Vagina (tissue), 2 donors: ENCODE results near the gene RAB20. TPM values are rescaled to one million over a fixed set of nuclear protein-coding genes. Genes with fewer than 3 reads are reported as not detected.
A peak's percentile ranks its signal among the peaks of the same experiment; 100 is the strongest.

Source experiments
- DNase-seq, 2 donors: peaks; one replicate each; pipeline ENCODE4 v3.0.0-alpha.2; 2017; ENCODE audit errors: extremely low spot score in 2 of 2
- H3K27ac ChIP-seq: fragments of 200-600 bp; sonication (generic); one replicate; pipeline ENCODE4 v1.5.1; 2019
- H3K27me3 ChIP-seq: fragments of 200-600 bp; sonication (generic); one replicate; pipeline ENCODE4 v1.5.1; 2019
- H3K36me3 ChIP-seq, 2 donors: fragments of 200-600 bp; sonication (generic); one replicate each; pipeline ENCODE4 v1.5.1; 2017 to 2019
- H3K4me1 ChIP-seq: fragments of 200-600 bp; sonication (generic); one replicate; pipeline ENCODE4 v1.5.1; 2019
- H3K4me3 ChIP-seq, 2 donors: fragments of 200-600 bp; sonication (generic); 1 replicate in 1 of 2; 2 replicates in 1 of 2; pipeline ENCODE4 v1.5.1; 2016 to 2019
- H3K9me3 ChIP-seq: fragments of 200-600 bp; sonication (generic); one replicate; pipeline ENCODE4 v1.5.1; 2019
- CTCF ChIP-seq, 3 experiments: fragments of 450-650 bp in 2 of 3; fragments of 200-600 bp in 1 of 3; sonication (generic) in 1 of 3; IDR thresholded peaks; one replicate each; pipeline ENCODE4 v1.5.1; 2017 to 2019; ENCODE audit warnings: antibody characterized with exemption in 3 of 3, mild to moderate bottlenecking in 2 of 3, moderate library complexity in 2 of 3
- POLR2A ChIP-seq, 2 donors: fragments of 450-650 bp; IDR thresholded peaks; one replicate each; pipeline ENCODE4 v1.6.1; 2017; ENCODE audit warnings: antibody characterized with exemption in 2 of 2, mild to moderate bottlenecking in 2 of 2, moderate library complexity in 2 of 2
- POLR2AphosphoS5 ChIP-seq, 2 donors: sonication (generic); formaldehyde crosslinking; IDR thresholded peaks; one replicate each; pipeline ENCODE4 v1.9.0; 2017; ENCODE audit warnings: antibody characterized with exemption in 2 of 2, mild to moderate bottlenecking in 2 of 2, low read depth in 1 of 2; ENCODE audit not compliant: insufficient read depth in 1 of 2
- intact Hi-C: fragments of 100-400 bp; cut with DNase I; formaldehyde crosslinking; loops from one replicate; pipeline ENCODE4 v1.15.1; 2023
- total RNA-seq: library from RNA; depleted of rRNA; stranded (reverse); fragments of >200 nt; gene quantifications from one replicate; pipeline ENCODE4 v1.2.3, GENCODE V29; 2016

RAB20 gene
- total RNA-seq, 1 donor from 2014 or later, result 15.2 TPM

- intact Hi-C loops, result no loop called here
- H3K9me3 ChIP-seq, result no peaks in the 10 kb centered on the region
- H3K4me1 ChIP-seq, result peaks cover 31% of the 10 kb centered on the region
- H3K27me3 ChIP-seq, result no peaks in the 10 kb centered on the region
- no peak overlapping the region for H3K27ac ChIP-seq
- TF ChIP-seq POLR2A (IDR thresholded peaks at IDR 0.05), result no peak
- no peak for TF ChIP-seq CTCF (IDR thresholded peaks at IDR 0.05)
- no peak for TF ChIP-seq POLR2AphosphoS5 (IDR thresholded peaks at IDR 0.05; ENCODE audit: insufficient read depth in 1 of 2, low read depth in 1 of 2)
- H3K36me3 ChIP-seq, result no peaks in the 10 kb centered on the region
- DNase-seq, result no peak
- no peak overlapping the region for H3K4me3 ChIP-seq
These were observed 1.9 kb upstream of the RAB20 start for GRCh38 chr13:110563463-110563774.

GRCh38 chr13:110562696-110563462, 1.4 kb upstream of the RAB20 start:
- H3K4me3 ChIP-seq, result peak overlapping the region; percentile 76 to 97
- no peak overlapping the region for H3K27ac ChIP-seq
- no peak for DNase-seq
- no peaks in the 10 kb centered on the region for H3K36me3 ChIP-seq
- H3K9me3 ChIP-seq, result no peaks in the 10 kb centered on the region
- TF ChIP-seq POLR2A (IDR thresholded peaks at IDR 0.05), result no peak
- no peak for TF ChIP-seq POLR2AphosphoS5 (IDR thresholded peaks at IDR 0.05; ENCODE audit: insufficient read depth in 1 of 2, low read depth in 1 of 2)
- no peak for TF ChIP-seq CTCF (IDR thresholded peaks at IDR 0.05)
- peaks cover 31% of the 10 kb centered on the region for H3K4me1 ChIP-seq
- intact Hi-C loops, result no loop called here
- no peaks in the 10 kb centered on the region for H3K27me3 ChIP-seq

GRCh38 chr13:110562036-110562597, 595 bp upstream of the RAB20 start:
- Histone ChIP-seq H3K27me3 (no peaks in the 10 kb centered on the region), H3K9me3 (no peaks in the 10 kb centered on the region), H3K4me1 (peaks cover 31% of the 10 kb centered on the region), H3K4me3 (peak overlapping the region; percentile 76 to 97), H3K36me3 (no peaks in the 10 kb centered on the region), H3K27ac (peak overlapping the region; percentile 90)
- no peak for DNase-seq
- TF ChIP-seq POLR2A (IDR thresholded peaks at IDR 0.05), result no peak
- TF ChIP-seq CTCF (IDR thresholded peaks at IDR 0.05), result no peak
- no peak for TF ChIP-seq POLR2AphosphoS5 (IDR thresholded peaks at IDR 0.05; ENCODE audit: insufficient read depth in 1 of 2, low read depth in 1 of 2)
- intact Hi-C loops, result no loop called here

- Histone ChIP-seq H3K4me1 (peaks cover 31% of the 10 kb centered on the region), H3K27me3 (no peaks in the 10 kb centered on the region), H3K27ac (peak overlapping the region; percentile 90), H3K4me3 (peak overlapping the region; percentile 76 to 97), H3K36me3 (no peaks in the 10 kb centered on the region), H3K9me3 (no peaks in the 10 kb centered on the region)
- intact Hi-C loops, result no loop called here
- TF ChIP-seq CTCF (IDR thresholded peaks at IDR 0.05), result no peak
- peak in 1 of 2 donors; percentile 45 for TF ChIP-seq POLR2AphosphoS5 (IDR thresholded peaks at IDR 0.05; ENCODE audit: insufficient read depth in 1 of 2, low read depth in 1 of 2)
- no peak for DNase-seq
These were observed 750 bp downstream of the RAB20 start for GRCh38 chr13:110560601-110561343.
